Measurements from ENCODE around the gene PDSS2.
"Not testable (repeated sequence)": the region's sequence is repeated elsewhere in the genome, so short reads cannot be mapped to it uniquely, and the experiment has no call there.

PDSS2 gene

GRCh38 chr6:107459283-107460082, at the start of gene PDSS2:
TSS of gene PDSS2 (minus strand) at chr6:107459564. CDS start at chr6:107459285, 279 bp downstream.
- peak; percentile 99 for DNase-seq (ENCODE audit: low read depth)

- no peak for DNase-seq (ENCODE audit: low read depth)
Observed at GRCh38 chr6:107506145-107506544, 46.8 kb upstream of the PDSS2 start.

GRCh38 chr6:107504270-107505026, 45.1 kb upstream of the PDSS2 start:
- no peak for DNase-seq (ENCODE audit: low read depth)

GRCh38 chr6:107496892-107497684, 37.7 kb upstream of the PDSS2 start:
- no peak for DNase-seq (ENCODE audit: low read depth)

GRCh38 chr6:107495971-107496370, 36.6 kb upstream of the PDSS2 start:
- no peak for DNase-seq (ENCODE audit: low read depth)

GRCh38 chr6:107495196-107495643, 35.9 kb upstream of the PDSS2 start:
- DNase-seq (ENCODE audit: low read depth) = no peak

- DNase-seq (ENCODE audit: low read depth) = no peak
Observed at GRCh38 chr6:107493158-107494057, 34.0 kb upstream of the PDSS2 start.

- no peak for DNase-seq (ENCODE audit: low read depth)
Observed at GRCh38 chr6:107491760-107492660, 32.6 kb upstream of the PDSS2 start.

- no peak for DNase-seq (ENCODE audit: low read depth)
Observed at GRCh38 chr6:107491138-107491609, 31.8 kb upstream of the PDSS2 start.

GRCh38 chr6:107490566-107491137, 31.3 kb upstream of the PDSS2 start:
- no peak for DNase-seq (ENCODE audit: low read depth)

GRCh38 chr6:107489636-107490565, 30.5 kb upstream of the PDSS2 start, which contains the start of gene SOBP:
TSS of gene SOBP (plus strand) at chr6:107490117. CDS start at chr6:107490617, 500 bp downstream.
- peak; percentile 53 for DNase-seq (ENCODE audit: low read depth)

- DNase-seq (ENCODE audit: low read depth) = no peak
Observed at GRCh38 chr6:107488875-107489635, 29.7 kb upstream of the PDSS2 start.

- DNase-seq (ENCODE audit: low read depth) = no peak
Observed at GRCh38 chr6:107488174-107488874, 29.0 kb upstream of the PDSS2 start.

GRCh38 chr6:107485157-107485556, 25.8 kb upstream of the PDSS2 start:
- no peak for DNase-seq (ENCODE audit: low read depth)

GRCh38 chr6:107479089-107479690, 19.8 kb upstream of the PDSS2 start:
- no peak for DNase-seq (ENCODE audit: low read depth)

GRCh38 chr6:107475826-107476225, 16.5 kb upstream of the PDSS2 start:
- not testable (repeated sequence) for DNase-seq (ENCODE audit: low read depth)

- not testable (repeated sequence) for DNase-seq (ENCODE audit: low read depth)
Observed at GRCh38 chr6:107475360-107475759, 16.0 kb upstream of the PDSS2 start.

All from stimulated activated CD8-positive, alpha-beta memory T cell treated with anti-CD3 and anti-CD28 coated beads, Interleukin-4, amount 100 ng/mL, for 24 hours (primary cell).